ENCODE measurements around the gene ZNF579.
"Not testable (repeated sequence)": the region's sequence is repeated elsewhere in the genome, so short reads cannot be mapped to it uniquely, and the experiment has no call there.

The ZNF579 gene

GRCh38 chr19:55594996-55595545, 14.4 kb upstream of the ZNF579 start:
- DNase-seq (ENCODE audit: extremely low read depth in 1 of 2, low read depth in 1 of 2) = no peak

- DNase-seq (ENCODE audit: extremely low read depth in 1 of 2, low read depth in 1 of 2) = no peak
Measured at GRCh38 chr19:55593096-55593772, 12.6 kb upstream of the ZNF579 start.

- DNase-seq (ENCODE audit: extremely low read depth in 1 of 2, low read depth in 1 of 2) = no peak
Measured at GRCh38 chr19:55592391-55593090, 11.9 kb upstream of the ZNF579 start.

GRCh38 chr19:55591555-55591954, 10.9 kb upstream of the ZNF579 start:
- DNase-seq (ENCODE audit: extremely low read depth in 1 of 2, low read depth in 1 of 2) = no peak

- DNase-seq (ENCODE audit: extremely low read depth in 1 of 2, low read depth in 1 of 2) = no peak
Measured at GRCh38 chr19:55590617-55591016, 10.0 kb upstream of the ZNF579 start.

DNA sequence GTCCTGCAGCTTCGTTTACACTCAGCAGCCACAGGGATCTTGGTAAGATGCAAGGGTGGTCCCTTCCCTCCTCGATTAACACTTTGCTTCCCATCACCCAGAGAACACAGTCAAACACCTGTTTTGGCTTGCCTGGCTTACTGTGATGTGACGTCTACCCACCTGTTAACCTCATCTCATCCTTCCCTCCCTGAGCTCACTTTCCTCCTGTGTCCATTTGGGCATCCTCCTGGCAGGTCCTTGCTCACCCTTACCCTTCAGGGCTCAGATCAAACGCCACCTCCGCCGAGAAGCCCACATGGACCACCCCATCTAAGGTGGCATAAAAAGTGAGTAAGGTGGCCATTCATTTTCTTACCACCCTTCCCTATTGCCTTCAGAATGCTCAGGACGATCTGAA, 9.5 kb upstream of the ZNF579 start:
- DNase-seq (ENCODE audit: extremely low read depth in 1 of 2, low read depth in 1 of 2) = no peak

DNA sequence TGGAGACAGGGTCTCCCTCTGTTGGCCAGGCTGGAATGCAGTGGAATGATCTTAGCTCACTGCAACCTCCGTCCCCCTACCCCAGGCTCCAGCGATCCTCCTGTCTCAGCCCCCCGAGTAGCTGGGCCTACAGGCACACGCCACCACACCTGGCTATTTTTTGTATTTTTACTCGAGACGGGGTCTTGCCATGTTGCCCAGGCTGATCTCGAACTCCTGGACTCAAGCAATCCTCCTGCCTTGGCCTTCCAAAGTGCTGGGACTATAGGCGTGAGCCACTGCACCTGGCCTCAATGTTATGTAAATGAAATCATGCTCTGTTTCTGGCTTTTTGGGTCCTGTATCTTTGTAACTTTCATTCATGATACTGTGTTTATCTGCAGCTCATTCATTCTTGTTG, 8.1 kb upstream of the ZNF579 start:
- no peak for DNase-seq (ENCODE audit: extremely low read depth in 1 of 2, low read depth in 1 of 2)

GRCh38 chr19:55586976-55587668, 6.5 kb upstream of the ZNF579 start:
- peak; percentile 81 to 90 for DNase-seq (ENCODE audit: extremely low read depth in 1 of 2, low read depth in 1 of 2)

DNA sequence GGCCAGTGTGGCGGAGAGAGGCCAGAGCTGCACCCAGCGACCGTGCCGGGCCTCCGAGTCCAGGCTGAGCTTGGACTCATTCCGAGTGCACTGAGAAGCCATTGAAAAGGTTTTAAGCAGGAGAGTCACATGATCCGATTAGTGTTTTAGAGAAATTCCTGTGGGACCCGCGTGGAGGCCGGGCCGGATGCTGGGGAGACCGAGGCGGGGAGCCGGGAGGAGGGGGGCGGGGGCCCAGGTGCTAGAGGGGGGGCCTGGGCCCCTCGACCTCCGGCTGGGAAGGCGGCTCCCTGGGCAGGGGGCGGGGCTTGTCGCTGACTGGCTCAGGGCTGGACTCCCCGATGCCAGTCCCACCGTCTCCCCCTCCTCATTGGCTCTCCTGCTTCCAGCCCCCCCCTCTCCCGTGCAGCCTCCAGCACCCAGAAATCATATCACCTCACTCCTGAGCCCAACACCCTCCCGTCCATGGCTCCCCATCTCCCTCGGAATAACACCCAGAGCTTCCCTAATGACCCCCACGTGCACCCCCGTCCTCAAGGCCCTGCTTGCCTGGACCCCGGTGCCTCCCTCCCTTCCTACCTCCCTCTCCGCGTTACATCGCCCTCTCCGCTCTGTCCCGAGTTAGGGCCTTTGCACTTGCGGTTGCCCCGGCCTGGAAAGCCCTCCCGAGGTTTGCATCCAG, 5.2 kb upstream of the ZNF579 start:
- no peak for DNase-seq (ENCODE audit: extremely low read depth in 1 of 2, low read depth in 1 of 2)

GRCh38 chr19:55584871-55585270, 4.2 kb upstream of the ZNF579 start:
- no peak for DNase-seq (ENCODE audit: extremely low read depth in 1 of 2, low read depth in 1 of 2)

DNA sequence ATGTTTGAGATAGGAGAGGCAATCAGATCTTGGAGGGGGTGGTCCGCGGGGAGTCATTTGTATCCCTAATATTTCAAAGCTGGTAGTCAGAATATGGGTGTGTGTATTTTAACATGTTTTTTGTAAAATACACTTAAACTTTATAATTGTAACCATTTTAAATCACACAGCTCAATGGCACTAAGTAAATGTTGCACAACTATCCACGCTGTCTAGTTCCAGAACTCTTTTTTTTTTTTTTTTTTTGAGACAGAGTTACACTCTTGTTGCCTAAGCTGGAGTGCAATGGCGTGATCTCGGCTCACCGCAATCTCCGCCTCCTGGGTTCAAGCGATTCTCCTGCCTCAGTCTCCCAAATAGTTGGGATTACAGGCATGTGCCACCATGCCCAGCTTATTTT, 3.2 kb upstream of the ZNF579 start:
- not testable (repeated sequence) for DNase-seq (ENCODE audit: extremely low read depth in 1 of 2, low read depth in 1 of 2)

- DNase-seq (ENCODE audit: extremely low read depth in 1 of 2, low read depth in 1 of 2) = not testable (repeated sequence)
Measured at GRCh38 chr19:55582284-55582683, 1.6 kb upstream of the ZNF579 start.

DNA sequence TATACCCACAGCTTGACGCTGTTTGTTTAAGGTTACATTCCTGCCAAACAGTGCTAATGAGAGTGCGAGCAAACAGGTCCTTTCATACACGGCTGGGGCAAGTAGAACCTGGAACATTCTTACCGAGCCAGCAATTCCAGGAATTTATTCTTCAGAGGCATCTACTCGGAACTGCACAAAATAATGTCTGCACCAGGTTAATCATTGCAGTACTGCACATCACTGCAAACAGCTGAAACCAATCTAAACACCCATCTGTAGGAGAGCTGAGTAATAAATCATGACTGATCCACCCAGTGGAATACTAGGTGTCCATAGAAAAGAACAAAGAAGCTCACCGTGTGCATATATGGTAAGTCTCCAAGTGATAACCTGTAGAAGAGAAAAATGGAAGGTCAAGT, 1.2 kb upstream of the ZNF579 start:
- no peak for DNase-seq (ENCODE audit: extremely low read depth in 1 of 2, low read depth in 1 of 2)

DNA sequence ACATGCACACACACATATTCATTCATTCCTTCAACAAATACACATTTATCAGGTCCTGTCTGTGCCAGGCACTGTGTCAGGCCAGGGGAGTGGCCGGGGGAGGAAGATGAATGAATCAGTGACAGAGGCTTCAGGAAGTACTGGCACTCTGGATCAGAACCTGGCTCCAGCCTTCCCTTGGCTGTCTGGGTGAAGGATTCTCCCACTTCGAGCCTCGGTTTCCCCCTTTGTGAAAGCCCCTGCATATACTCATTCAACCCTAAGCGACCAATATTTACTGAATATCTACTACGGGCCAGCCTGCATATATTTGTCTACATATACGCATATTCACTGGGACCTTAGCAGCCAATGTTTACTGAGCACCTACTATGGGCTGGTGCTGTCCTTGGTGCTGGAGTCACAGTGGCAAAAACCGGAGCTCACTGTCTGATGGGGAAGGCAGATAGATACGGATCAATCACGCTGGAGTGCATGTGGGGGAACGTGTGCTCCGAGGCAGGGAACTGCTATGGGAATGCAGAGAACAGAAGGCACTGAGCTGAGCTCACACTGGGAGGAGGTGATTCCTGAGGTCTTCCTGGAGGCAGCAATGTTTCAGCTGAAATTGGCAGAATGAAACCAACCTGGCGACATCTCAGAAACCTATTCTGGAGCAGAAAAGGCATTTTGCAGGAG, 636 bp upstream of the ZNF579 start:
- DNase-seq (ENCODE audit: extremely low read depth in 1 of 2, low read depth in 1 of 2) = no peak

DNA sequence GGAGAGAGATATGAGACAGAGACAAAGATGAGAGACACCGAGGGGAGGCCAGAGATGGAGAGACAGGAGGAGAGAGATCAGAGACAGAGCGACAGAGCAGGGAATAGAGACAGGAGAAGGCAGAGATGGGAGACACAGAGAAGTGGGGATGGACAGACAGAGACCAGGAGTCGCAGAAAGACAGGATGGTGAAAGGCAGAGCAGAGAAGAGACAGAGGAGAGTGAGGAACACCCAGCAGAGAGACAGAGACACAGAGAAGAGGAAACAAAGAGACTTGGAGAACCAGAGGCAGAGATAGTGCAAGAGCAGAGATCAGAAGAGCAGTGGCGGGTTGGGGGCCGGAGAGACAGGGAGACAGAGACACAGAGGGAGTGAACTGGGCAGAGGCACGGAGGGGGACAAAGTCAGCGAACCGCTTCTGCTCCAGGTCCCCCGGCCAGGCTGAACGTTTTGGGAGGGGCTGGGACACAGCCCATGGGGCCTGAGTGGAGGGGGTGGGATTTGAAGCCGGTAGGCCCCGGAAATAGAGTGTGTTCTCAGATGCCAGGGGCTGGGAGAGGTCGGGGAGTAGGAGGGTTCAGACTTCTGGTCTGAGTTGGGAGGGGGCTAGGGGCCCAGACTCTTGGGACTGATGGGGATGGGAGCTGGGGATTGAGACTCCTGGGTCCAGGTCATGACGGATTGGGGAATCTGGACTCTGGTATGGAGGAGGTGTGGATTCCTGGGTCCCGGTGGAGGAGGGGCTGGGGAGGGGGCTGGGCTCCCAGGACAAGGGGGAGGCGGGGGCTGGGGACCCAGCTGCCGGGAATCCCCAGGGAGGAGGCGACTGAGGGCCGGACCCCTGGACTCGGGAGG, 654 bp downstream of the ZNF579 start:
- DNase-seq (ENCODE audit: extremely low read depth in 1 of 2, low read depth in 1 of 2) = no peak

DNA sequence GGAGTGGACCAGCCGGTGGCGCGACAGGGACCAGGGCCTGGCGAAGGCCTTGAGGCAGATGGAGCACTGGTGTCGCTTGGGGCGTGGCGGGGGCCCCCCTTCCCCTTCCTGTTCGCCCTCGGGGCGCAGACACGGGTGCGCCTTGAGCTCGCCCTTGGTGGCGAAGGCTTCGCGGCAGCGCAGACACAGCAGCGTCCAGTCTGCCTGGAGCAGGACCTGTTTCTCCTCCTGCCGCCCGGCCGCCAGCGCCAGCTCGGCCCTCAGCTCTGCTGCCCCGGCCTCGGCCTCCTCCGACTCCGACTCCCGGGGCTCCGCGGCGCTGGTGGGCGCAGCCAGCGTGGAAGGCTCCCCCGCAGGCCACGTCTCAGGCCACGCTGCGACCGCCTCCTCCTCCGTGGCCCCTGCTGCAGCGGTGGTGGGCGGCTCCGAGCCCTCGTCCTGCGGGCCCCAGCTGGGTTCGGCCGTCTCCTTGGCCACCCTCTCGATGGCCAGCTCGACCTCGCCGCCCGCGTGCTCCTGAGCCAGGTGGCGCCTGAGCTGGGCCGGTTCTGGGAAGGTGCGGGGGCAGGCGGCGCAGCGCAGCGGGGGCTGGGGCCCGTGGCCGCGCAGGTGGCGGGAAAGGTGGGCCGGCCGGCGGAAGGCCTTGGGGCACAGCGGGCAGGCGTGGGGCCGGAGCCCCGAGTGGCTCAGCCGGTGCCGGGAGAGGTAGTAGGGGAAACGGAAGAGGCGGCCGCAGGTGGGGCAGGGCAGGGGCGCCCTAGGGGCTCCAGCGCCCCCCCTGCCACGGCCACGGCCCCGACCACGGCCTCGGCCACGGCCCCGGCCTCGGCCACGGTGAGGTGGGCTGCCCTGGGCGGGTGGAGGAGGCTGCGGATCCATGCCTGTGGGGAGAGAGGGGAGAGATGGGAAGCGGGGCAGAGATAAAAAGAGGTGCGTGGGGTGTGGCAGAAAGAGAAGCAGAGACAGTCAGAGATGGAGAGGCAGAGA, 1.6 kb downstream of the ZNF579 start:
- no peak for DNase-seq (ENCODE audit: extremely low read depth in 1 of 2, low read depth in 1 of 2)

DNA sequence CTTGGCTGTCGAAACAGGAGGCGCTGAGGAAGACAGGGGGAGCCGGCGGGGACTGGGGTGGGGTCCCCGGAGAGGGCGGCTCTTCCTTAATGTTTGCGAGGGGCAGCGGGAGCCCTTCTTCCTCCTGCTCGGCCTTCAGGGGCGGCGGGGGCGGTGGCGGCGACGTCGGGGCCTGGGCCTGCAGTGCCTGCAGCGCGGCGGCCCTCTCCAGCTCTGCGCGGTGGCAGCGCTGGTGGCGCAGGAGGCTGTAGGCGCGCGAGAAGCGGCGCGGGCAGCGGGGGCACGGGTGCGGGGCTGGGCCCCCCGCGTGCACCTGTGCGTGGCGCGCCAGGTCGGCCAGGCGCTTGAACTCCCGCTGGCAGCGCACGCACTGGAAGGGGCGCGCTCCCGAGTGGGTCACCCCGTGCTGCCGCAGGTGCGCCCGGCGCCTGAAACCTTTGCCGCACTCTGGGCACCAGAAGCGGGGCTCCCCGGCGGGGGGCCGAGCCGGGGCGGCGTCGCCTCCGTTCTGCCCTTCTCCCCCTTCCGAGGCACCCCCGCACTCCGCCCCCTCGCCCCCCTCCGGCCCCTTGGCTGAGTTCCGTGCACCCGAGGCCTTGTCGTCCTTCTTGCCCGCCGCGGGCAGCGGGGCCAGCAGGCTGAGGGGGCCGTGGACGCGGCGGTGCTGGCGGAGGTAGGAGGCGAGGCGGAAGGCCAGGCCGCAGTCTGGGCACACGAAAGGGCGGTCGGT, 2.5 kb downstream of the ZNF579 start:
- no peak for DNase-seq (ENCODE audit: extremely low read depth in 1 of 2, low read depth in 1 of 2)

DNA sequence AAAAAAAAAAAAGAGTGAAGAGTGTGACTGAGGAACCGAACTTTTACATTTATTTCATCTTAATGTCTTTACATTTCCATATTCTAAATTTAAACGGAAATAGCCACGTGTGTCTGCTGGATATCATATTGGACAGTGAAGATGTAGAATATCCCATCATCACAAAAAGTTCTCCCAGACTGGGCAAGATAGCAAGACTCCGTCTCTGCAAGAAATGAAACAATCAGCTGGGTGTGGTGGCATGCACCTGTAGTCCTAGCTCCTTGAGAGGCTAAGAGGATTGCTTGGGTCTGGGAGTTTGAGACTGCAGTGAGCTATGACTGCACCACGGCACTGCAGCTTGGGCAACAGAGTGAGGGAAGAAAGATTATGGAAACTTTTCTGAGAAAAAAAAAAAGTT, 3.9 kb downstream of the ZNF579 start:
- DNase-seq (ENCODE audit: extremely low read depth in 1 of 2, low read depth in 1 of 2) = no peak

Data from stimulated activated CD8-positive, alpha-beta memory T cell treated with anti-CD3 and anti-CD28 coated beads, Interleukin-7, amount 100 ng/mL, for 48 hours (primary cell).